ENCODE results near the gene TRAPPC4.
A peak's percentile ranks its signal among the peaks of the same experiment; 100 is the strongest.
"Not testable (repeated sequence)": the region's sequence is repeated elsewhere in the genome, so short reads cannot be mapped to it uniquely, and the experiment has no call there.

The TRAPPC4 gene

DNA sequence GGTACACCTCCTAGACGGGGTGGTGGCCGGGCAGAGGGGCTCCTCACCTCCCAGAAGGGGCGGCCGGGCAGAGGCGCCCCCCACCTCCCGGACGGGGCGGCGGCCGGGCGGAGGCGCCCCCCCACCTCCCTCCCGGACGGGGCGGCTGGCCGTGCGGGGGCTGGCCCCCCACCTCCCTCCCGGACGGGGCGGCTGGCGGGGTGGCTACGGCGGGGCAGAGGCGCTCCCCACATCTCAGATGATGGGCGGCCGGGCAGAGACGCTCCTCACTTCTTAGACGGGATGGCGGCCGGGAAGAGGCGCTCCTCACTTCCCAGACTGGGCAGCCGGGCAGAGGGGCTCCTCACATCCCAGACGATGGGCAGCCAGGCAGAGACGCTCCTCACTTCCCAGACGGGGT lies 40.6 kb downstream of the TRAPPC4 start:
- peaks cover 6 to 26% (median 24%) of the 10 kb centered on the region in 5 donors for H3K4me1 ChIP-seq (ENCODE audit: control insufficient read depth in 5 of 5, insufficient read depth in 5 of 5, low read length in 5 of 5)
- not testable (repeated sequence) for H3K9me3 ChIP-seq (ENCODE audit: control insufficient read depth in 5 of 5, low read length in 5 of 5); H3K9ac ChIP-seq (ENCODE audit: low read length in 5 of 5); H3K27me3 ChIP-seq (ENCODE audit: control insufficient read depth in 5 of 5, insufficient read depth in 4 of 5, low read length in 5 of 5); H3K27ac ChIP-seq (ENCODE audit: low read depth, low read length); H3K4me3 ChIP-seq (ENCODE audit: low read depth in 1 of 5, low read length in 5 of 5)
- H3K36me3 ChIP-seq (ENCODE audit: control insufficient read depth in 5 of 5, insufficient read depth in 5 of 5, low read length in 5 of 5) = peaks cover 0 to 14% (median 12%) of the 10 kb centered on the region in 5 donors

DNA sequence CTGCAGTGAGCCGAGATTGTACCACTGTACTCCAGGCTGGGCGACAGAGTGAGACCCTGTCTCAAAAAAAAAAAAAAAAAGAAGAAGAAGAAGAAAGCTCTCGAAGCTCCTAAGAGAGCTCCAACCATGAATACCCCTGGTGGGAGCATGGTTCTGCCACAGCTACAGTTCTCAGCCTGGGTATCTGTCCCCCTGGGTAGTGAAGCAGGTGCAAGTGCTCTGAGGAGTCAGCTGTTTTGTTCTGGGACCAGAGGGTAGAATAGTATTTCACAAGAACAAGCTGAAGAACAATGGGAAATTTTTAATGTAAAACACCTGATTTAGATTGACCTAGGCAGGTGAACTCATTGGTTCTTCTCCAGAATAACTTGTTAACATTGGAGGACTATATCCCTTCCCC lies 42.7 kb downstream of the TRAPPC4 start:
- Histone ChIP-seq H3K9ac (ENCODE audit: low read length in 5 of 5) (no peak overlapping the region), H3K27me3 (ENCODE audit: control insufficient read depth in 5 of 5, insufficient read depth in 4 of 5, low read length in 5 of 5) (no peaks in the 10 kb centered on the region), H3K4me1 (ENCODE audit: control insufficient read depth in 5 of 5, insufficient read depth in 5 of 5, low read length in 5 of 5) (peaks cover 0 to 25% (median 15%) of the 10 kb centered on the region in 5 donors), H3K4me3 (ENCODE audit: low read depth in 1 of 5, low read length in 5 of 5) (no peak overlapping the region), H3K36me3 (ENCODE audit: control insufficient read depth in 5 of 5, insufficient read depth in 5 of 5, low read length in 5 of 5) (no peaks in the 10 kb centered on the region), H3K9me3 (ENCODE audit: control insufficient read depth in 5 of 5, low read length in 5 of 5) (no peaks in the 10 kb centered on the region), H3K27ac (ENCODE audit: low read depth, low read length) (no peak overlapping the region)

DNA sequence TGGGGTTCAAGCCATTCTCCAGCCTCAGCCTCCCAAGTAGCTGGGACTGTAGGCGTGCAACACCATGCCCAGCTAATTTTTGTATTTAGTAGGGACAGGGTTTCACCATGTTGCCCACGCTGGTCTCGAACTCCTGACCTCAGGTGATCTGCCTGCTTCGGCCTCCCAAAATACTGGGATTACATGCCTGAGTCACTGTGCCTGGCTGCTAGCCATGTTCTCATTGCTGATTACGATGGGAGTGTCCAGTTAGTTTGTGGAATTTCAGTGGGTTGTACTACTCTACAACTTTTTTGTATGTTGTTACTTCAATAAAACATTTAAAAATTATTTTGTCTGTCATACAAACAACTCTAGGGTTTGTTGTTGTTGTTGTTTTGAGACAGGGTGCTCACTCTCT lies 44.2 kb downstream of the TRAPPC4 start:
- H3K4me1 ChIP-seq (ENCODE audit: control insufficient read depth in 5 of 5, insufficient read depth in 5 of 5, low read length in 5 of 5) = peaks cover 0 to 24% (median 17%) of the 10 kb centered on the region in 5 donors
- H3K36me3 ChIP-seq (ENCODE audit: control insufficient read depth in 5 of 5, insufficient read depth in 5 of 5, low read length in 5 of 5) = no peaks in the 10 kb centered on the region
- no peak overlapping the region for H3K9ac ChIP-seq (ENCODE audit: low read length in 5 of 5)
- H3K4me3 ChIP-seq (ENCODE audit: low read depth in 1 of 5, low read length in 5 of 5) = no peak overlapping the region
- H3K27me3 ChIP-seq (ENCODE audit: control insufficient read depth in 5 of 5, insufficient read depth in 4 of 5, low read length in 5 of 5) = no peaks in the 10 kb centered on the region
- no peak overlapping the region for H3K27ac ChIP-seq (ENCODE audit: low read depth, low read length)
- H3K9me3 ChIP-seq (ENCODE audit: control insufficient read depth in 5 of 5, low read length in 5 of 5) = no peaks in the 10 kb centered on the region

DNA sequence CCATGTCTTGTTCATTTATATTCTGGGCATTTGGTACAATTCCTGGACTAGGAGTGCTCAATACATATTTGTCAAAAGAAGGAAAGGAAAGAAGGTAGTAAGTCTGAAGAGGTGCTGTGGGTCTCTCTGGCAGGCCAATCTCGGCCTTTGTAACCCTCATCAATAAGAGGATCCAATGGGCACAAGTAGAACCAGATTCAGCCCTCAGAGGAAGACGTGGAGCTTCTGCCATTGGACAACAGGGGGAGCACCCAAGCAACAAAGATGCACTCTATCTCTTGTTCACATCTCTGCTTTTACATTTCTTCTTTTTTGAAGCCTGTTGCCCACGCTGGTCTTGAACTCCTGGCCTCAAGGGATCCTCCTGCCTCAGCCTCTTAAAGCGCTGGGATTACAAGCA lies 46.8 kb downstream of the TRAPPC4 start:
- no peaks in the 10 kb centered on the region for H3K27me3 ChIP-seq (ENCODE audit: control insufficient read depth in 5 of 5, insufficient read depth in 4 of 5, low read length in 5 of 5)
- no peak overlapping the region for H3K27ac ChIP-seq (ENCODE audit: low read depth, low read length)
- H3K9ac ChIP-seq (ENCODE audit: low read length in 5 of 5) = no peak overlapping the region
- H3K36me3 ChIP-seq (ENCODE audit: control insufficient read depth in 5 of 5, insufficient read depth in 5 of 5, low read length in 5 of 5) = peaks cover 0 to 5% (median 4%) of the 10 kb centered on the region in 5 donors
- no peak overlapping the region for H3K4me3 ChIP-seq (ENCODE audit: low read depth in 1 of 5, low read length in 5 of 5)
- peaks cover 2 to 38% (median 25%) of the 10 kb centered on the region in 5 donors for H3K4me1 ChIP-seq (ENCODE audit: control insufficient read depth in 5 of 5, insufficient read depth in 5 of 5, low read length in 5 of 5)
- H3K9me3 ChIP-seq (ENCODE audit: control insufficient read depth in 5 of 5, low read length in 5 of 5) = no peaks in the 10 kb centered on the region

DNA sequence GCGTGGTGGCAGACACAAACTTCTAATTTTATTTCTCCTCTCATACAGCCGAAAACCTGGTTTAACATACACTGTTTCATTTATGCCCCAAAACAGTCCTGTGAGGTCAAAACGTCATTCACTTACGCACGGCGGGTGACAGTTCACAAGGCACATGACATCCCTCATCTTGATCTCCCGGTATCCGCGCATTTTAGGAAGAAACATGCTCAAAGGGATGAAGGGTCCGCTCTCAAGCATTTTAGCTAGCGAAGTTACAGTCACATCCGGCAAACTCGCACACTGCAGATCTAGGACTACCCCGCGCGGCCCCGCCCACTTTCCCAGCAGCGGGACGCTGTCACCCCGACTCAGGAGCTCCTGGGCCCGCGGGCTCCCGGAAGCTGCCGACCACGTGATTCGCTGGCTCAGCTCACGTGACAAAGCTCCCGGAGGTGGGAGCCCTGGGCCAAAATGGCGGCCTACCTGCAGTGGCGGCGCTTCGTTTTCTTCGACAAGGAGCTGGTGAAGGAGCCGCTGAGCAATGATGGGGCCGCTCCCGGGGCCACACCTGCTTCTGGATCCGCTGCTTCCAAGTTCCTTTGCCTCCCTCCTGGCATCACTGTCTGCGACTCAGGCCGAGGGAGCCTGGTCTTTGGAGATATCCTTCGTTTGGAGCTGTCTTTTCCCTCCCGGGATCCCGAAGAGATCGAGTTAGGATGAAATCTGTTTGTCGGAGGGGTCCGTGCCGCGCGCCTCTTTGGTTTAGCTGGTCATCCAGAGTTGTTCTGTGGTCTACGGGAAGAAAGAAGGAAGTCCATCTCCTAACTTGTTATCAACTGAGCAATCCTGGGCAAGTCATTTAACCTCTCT lies 49.0 kb downstream of the TRAPPC4 start, which contains the start of gene VPS11:
VPS11 (plus strand) TSS at position 448 of the 852 bp plus-strand sequence; CDS start at position 454, 6 bp downstream.
- Histone ChIP-seq H3K4me1 (ENCODE audit: control insufficient read depth in 5 of 5, insufficient read depth in 5 of 5, low read length in 5 of 5) (peaks cover 2 to 35% (median 25%) of the 10 kb centered on the region in 5 donors), H3K9ac (ENCODE audit: low read length in 5 of 5) (peak within 1 kb of the TSS; percentile 77 to 98 (median 94)), H3K9me3 (ENCODE audit: control insufficient read depth in 5 of 5, low read length in 5 of 5) (no peaks in the 10 kb centered on the region), H3K27ac (ENCODE audit: low read depth, low read length) (peak within 1 kb of the TSS; percentile 78), H3K27me3 (ENCODE audit: control insufficient read depth in 5 of 5, insufficient read depth in 4 of 5, low read length in 5 of 5) (no peaks in the 10 kb centered on the region), H3K4me3 (ENCODE audit: low read depth in 1 of 5, low read length in 5 of 5) (peak within 1 kb of the TSS; percentile 74 to 98 (median 97)), H3K36me3 (ENCODE audit: control insufficient read depth in 5 of 5, insufficient read depth in 5 of 5, low read length in 5 of 5) (peaks cover 3 to 25% (median 19%) of the 10 kb centered on the region in 5 donors)

Measured in subcutaneous abdominal adipose tissue (tissue), 5 donors.